ENCODE measurements around the gene MSI2.

MSI2 gene

DNA sequence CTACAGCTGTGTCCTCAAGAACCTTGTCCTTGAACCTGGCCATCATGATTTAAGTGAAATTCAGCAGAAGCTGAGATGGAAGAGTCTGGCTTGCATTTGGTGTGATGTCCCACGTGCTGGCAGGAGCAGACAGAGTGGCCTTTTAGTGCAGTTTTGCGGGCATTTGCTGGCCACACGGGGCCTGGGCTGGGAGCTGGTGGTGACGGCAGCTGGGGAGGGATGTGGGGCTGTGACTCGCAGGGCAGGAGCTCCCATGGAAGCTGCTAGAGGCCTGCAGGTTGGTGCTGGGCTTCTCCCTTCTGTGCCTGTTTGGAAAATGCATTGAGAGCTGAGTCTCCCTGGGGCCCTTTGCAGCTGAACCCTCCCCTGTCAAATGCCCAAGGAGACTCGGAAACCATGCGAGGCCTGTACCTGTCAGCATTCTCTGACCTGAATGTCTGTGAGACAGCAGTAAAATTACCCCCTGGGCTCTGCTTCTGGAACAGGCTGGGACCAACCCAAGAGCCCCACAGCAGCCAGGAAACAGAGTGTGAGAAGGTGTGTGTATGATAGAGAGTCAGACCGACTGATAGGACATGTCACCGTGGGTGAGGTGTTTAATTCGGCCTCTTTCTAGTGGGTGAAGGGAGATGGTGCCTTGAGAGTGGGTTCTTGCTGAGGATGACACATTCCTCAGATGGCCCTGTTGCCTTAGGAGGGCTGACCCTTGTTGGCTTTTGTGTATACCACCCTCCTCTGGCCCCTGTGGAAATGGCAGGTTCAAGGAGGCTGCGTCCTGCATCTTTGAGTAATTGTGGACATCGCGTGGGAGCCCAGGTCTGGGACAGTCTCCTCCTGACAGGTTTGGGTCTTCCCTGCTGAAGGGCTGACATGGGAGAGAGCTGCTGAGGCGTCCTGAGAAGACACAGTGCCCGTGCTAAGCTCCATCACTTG is 145.5 kb downstream of the MSI2 start:
- no peak for DNase-seq

DNA sequence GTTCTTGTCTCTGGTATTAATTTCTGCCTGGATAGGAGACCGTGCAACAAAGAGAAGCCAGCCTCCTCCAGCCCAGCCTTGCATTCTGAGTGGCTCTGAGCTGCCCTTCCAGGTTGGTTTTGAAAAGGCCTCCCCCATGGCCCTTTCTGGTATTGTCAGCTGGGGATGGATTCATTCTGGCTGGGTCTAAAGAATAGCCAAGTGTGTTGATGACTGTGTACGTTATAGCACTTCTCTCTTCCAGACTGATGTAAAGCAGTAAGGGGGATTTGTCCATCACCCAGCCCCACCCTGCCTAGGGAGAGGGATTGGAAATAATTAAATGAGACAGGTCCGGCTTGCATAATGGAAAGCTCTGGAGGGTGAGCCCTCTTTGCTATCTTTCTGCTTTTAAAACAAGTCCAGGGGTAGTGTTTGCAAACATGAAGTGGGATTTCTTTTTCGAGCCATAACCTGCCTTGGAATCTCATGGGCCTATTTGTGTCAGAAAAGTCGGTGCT is 146.4 kb downstream of the MSI2 start:
- DNase-seq: no peak

DNA sequence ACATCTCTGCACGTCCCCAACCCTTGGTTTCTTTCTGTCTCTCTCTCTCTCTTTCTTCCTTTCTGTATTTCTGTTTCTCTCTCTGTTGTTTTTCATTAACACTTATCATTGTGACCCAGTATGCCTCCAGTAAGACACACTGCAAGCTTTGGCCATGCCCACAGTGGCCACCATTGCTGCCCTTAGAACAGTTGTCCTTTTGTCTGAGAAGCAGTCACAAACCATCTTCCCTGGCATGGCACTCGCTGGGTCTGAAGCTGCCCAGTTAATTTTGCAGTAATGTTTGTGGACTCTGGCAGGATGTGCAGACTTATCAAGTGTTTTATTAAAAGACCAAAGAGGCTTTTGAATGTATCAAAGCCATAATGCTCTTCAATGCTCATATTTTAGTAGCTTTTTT is 146.9 kb downstream of the MSI2 start:
- DNase-seq: no peak

DNA sequence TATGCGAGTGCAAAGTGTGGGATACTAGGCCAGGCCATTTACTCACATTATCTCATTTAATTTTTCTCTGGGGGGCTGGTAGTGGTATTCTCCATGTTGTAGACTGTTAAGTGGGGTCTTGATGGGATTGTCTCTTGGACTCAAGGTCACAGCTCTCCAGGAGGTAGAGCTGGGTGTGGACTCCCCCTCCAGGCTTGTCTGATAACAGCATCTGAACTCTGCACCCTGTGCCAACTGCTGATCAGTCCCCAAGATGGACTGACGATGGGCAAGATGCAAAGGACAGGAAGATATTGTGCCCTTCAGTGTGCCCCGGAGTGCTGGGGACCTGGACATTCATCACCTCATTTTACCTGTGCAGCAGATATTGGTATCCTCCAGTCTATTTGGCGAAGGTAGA is 147.8 kb downstream of the MSI2 start:
- no peak for DNase-seq

DNA sequence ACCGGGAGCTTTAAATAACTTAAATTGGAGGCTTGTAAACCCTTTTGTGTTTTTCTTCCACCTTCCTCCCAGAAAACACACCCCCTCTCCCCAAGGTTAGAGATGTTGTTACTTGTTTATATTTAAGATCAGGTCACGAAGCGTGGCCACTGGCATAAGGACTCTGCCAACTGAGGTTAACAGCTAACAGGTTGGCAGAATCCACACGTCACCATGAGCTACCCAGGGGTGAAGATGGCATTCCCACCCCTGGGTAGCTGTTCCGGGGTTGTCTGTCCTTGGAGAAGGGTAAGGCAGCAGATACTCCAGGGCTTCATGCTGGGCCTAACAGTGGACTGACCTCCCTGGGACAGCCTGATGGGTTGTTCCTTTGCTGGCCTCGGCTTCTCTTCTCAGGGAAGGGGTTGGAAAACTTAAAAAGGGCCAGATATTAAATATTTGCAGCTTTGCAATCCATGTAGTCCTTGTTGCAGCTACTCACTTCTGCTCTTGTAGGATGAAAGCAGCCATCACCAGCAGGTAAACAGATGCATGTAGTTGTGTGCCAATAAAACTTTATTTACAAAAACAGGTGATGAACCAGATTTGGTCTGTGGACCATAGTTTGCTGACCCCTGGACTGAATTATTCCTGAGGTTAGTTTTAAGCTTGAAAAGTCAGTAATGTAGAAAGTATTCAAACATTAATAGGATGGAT is 148.6 kb downstream of the MSI2 start:
- DNase-seq: no peak

DNA sequence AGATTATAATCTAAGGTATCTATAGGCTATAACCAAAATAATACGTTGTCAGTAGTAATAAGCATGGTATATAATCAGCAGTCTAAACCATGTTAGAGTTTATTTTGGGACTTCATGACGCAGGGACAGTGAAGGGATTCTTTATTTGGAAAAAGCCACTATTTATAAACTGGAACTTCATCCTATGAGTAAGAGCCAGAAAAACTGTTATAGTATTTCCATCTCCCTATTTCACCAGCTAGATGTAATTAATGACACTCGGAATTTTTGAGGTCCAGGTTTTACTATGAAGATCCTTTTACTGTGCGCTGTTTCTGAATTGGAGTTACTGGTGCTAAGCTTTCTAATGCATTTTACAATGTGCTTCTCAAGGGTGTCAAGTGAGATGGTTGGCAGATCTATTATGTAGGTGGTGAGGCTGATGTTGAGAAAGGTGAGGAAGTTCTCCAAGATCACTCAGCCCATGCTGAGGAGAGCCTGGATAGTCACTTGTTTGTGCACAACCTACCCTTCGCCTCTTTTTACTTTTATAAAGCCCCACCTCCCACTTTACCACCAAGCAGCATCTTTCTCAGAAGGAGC is 149.3 kb downstream of the MSI2 start:
- no peak for DNase-seq

DNA sequence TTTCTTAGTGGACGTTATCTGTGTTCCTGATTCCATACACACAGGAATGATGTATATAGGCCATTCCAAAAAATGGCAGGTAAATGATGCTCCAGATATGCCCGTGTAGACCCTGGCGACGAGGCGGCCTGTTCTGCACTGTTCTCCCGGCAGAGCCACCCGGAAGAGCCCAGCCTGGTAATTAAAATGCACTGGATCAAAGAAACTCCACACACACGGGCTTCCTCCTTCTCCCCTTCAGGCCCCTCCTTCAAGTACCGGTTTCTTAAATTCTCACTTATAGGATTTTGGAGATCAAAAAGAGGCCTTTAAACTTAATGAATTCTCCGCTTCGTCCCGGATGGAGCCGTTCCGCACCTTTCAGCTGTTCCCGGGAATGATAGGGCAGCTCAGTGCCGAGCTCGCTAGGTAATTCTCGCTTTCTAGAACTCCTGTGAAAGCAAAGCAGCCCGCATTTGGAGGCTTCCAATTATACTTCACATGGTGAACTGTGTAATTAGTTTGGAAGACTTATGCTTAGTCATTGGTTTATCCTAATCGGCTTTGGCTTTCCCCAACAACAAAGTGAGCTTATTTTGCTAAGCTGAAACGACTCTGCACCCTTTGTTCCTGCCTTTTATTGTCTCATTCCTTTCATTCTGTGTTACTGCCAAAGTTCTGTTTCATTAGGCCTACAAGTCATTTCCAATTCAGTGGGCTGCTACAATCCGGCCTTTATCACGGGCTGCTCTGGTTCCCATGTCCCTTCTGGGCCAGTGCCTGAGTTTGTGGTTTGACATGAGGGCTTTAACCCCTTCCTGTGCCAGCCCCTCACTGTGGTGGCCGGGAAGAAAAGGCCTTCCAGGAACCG is 150.0 kb downstream of the MSI2 start:
- DNase-seq: no peak

DNA sequence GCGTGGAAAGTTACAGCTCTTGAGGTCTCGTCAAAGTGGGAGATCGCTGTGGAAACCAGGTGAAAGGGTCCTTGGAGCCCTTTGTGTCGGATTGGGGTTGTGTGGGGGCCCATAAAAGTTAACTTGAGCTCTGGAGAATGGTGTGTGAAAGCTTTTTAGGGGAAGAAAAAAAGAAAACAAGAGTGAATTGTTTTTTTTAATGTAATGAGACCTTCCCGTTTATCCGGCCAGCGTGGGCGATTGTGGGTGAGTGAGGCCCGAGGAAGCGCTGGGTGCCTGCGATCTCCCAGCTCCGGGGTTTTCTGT is 150.6 kb downstream of the MSI2 start:
- DNase-seq: no peak

DNA sequence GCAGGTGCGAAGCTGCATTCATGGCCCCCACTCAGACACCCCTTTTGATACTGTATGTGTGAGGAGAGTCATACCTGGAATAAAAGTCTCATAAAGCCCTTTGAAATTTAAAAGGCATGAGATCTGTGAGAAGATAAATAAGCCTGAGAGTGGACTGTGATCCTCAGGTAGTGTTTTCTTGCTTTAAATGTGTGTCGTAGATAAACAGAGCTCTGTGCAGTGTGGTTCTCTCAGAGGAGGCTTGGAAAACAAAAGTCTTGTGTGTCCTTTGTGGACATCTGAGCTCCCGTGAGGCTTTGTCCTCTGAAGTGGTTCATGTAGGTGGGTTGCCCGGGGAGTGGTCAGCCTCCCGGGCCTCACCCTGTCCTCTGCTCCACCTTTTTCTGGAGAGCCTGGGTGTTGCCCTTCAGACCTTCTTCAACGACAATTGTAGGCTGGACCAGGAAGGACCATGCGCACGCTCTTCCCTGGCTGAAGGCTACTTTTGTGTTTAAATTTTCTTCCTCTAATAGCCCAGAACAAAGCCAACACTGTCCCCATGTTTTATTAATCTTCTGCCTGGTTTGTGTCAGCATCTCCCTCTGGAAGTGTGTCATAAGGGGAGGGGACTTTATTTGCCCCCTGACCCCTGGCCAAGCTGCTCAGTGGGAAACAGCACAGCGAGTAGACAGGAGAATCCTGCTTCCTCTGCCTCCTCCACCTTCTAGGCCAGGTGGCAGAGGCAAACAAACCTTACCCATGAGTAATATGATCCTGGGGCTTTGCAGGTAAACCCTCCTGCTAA is 151.2 kb downstream of the MSI2 start:
- peak; percentile 86 for DNase-seq

DNA sequence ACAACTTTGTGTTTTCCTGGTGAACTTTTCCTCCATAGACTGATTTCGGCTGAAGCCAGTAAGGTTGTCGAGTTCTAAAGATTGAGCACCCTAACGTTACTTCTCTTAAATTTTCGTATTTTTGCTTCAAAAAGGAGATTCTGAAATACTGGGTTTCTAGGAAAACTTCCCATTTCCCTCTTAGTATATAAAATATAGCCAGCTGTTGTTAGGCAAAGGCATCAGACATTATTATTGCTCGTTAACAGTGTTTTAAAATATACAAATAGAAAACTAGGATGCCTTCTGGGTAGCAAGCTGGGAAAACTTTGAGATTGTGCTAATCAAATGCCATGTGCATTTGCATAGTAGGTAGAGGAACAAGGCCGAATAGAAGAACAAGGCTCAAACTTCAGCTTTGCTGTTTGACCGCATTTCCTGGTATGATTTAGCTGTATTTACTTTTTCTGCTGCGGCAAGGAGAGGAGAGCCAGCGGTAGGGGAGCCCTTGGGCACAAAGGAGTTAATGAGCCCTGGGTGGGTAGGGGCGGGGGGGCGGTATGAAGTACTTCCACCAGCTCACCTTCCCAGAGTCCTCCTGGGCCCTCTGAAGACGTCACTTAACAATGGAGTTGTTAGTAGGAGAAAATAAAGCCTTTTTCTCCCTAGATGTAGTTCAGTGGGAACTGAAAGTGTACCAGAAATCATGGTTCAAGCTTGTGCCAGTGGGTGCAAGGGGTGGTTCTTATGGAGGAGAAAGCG is 151.9 kb downstream of the MSI2 start:
- peak; percentile 85 for DNase-seq

DNA sequence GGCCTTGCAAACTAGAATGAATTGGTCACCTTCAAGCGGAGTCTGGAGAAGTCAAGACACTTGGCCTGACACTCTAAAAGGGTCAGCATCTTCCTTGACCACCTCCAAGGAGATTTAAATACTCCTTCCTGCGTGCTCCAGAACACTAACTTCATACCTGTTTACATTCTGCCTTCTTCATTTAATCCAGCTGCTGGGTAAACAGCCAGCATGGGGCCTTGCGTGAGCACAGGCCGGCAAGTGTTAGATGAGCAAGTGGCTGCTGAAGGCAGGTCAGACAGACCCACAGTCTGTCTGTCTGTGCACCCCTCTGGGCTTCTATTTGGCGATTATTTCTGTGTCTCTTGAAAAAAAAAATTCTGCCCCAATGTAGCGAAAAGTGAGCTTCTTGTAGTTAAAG is 153.8 kb downstream of the MSI2 start:
- peak; percentile 37 for DNase-seq

DNA sequence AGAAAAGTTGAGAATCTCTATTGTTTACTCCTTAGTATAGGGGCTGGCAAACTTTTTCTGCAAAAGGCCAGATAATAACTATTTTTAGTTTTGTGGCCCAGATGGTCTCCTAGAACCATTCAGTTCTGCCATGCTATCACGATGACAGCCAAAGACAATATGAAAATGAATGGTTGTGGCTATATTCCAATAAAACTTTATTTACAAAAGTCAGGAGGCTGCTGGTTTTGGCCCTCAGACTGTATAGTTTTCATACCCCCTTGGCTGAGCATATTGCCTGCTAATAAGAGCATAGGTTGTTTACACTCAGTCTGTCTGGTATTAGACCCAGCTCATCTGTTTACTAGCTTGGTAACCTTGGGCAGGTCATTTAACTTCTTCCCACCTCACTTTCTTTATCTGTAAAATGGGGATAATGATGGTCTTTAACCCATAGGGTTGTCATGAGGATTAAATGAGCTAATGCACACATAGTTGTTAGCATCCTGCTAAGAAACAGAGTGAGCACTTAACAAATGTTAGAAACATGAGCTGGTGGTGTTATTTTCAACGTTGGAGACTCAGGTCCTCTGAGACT is 156.3 kb downstream of the MSI2 start:
- no peak for DNase-seq

DNA sequence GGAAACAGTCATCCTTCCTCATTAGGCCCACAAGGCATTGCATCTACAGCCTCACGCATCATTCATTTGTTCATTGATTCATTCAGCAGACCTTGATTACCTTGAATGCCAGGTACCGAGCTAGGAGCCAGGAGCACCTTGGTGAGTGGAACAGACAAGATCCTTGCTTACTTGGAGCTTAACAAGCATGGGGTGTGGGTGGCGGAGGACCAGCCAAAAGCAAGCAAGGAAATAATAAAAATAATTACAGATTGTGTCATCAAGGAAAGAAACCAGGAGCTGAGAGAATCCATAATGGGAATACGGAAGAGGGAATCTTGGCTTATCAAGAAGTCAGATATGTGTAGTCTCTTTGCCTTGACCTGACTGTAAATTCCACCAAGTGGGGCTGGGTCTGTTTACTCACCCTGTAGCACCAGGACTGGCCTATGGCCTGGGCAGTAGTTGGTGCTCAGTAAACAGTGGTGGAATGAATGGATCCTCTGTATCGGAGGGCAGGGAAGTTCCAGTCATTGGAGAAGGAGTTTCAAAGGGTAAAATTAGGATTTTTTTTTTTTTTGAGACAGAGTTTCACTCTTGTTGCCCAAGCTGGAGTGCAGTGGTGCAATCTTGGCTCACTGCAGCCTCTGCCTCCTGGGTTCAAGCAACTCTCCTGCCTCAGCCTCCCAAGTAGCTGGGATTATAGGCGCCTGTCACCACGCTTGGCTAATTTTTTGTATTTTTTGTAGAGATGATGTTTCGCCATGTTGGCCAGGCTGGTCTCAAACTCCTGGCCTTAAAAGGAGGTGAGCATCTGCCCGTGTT is 157.7 kb downstream of the MSI2 start:
- DNase-seq: no peak

DNA sequence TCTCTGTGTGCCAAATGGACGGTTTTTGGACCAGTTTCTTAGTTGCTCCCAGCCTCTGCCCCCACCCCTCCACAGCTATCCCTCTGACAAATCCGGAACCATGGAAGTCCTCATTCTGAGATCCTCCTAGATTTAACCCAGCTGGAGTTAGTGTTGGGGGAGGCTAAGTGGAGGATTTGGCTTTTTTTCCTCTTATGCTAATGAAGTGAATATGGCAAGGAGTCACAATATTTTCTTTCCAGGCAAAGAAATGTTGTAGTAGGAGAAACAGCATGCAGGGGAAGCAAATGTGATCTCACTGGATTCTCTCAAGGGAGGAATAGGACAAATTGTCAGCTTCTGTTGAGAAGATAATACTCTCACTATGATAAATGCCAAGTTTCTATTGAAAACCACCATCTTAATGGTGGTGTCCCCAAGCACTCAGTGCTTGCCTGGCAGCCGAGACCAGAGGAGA is 159.5 kb downstream of the MSI2 start:
- DNase-seq: no peak

DNA sequence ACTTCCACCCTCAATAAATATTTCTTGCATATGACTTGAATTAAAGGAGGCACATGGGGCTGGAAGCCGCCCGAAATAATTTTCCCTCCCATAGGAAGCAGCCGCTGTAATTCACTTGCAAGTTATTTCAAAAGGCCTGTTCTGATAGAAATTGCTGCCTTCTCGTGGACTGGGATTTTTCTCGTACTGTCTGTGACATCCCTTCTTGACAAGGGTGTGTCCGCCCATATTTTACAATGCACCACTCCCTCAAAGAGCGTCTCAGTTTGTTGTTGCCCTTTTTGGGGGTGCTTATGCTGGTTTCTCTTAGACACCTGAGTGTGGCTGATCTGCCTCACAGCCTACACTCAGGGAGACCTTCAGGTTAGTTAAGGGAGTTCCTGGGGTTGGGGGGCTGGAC is 160.0 kb downstream of the MSI2 start:
- DNase-seq: no peak

DNA sequence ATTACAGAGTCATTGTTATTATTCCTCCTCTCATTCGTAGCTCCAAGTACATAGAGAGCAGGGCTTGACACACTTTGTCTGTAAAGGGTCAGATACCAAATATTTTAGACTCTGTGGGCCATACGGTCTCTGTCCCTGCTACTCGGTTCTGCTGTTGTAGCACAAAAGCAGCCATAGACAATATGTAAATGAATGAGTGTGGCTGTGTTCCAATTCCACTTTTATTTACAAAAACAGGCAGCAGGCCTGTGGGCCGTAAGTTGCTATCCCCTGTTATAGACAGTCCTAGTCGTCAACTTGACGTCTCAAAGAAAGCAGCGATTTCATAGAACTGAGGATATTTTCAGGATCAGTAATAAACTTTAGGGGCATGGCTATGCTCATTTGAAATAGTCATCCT is 161.6 kb downstream of the MSI2 start:
- no peak for DNase-seq

DNA sequence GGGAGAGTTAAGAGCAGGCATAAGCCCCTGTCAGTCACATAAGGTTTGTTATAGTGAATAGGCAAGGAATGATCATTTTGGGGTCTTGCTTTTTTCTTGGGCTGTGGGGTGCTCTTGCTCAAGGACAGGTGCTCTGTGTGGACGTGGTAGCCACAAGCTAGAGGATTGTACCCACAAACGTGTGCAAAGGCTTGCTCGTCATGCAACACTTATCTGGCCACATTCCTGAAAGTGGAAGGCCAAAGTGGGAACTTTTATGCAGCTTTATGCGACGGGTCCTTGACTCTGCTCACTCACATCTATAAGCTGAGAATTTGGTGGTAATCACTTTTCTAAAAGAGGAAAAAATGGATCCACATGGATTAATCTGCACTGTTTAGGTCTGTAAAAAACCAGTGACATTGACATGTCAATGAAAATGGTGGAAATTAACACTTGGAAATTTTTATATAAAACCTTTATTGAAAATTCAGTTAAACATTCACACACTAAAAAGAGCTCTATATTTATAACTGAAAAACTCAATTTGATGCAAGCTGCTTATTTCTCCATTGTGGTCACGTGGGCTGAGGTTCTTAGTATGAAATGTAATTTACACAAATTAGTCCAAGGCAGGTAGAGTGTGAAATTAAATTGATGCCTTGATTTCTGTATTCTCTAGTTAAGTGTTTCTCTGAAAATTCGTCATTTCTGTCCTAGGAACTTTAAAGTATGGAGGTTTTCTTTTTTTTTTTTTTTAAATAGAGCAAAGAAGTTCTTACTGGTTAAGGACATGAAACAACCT is 162.3 kb downstream of the MSI2 start:
- no peak for DNase-seq

DNA sequence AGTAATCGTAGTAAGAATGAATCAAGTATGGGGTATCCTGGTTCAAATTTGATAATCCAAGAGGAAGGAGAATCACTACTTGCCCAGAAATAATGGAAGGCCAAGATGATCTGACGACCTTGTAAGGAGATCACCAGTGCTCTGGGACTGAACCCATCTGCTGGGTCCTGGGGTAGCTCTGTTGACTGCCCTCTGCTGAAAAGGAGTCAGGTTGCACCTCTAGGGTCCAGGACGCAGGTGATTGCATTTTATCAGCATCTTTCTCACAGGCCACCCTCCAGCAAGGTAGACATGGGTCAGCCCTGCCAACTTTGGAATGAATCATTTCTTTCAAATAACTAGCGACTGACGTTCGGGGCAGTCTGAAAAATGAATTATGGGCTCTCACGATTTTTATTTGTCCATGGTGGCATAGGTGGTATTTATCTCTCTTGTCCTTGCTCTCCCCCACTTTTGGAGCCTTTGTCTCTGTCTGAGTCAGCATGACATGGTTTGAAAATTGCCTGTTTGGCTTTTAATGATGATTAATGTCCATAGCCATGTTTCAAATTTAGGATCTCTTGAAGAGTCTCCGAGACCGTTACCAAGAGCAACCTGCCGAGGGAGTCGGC is 163.7 kb downstream of the MSI2 start:
- peak; percentile 55 for DNase-seq

Measured in NCI-H146 (cell line).